Measurements from ENCODE around the gene ENHO. TPM values are rescaled to one million over a fixed set of nuclear protein-coding genes. Genes with fewer than 3 reads are reported as not detected.

ENHO gene
- polyA plus RNA-seq, 3 donors, result 2.3 to 3.2 (median 2.7) TPM

DNA sequence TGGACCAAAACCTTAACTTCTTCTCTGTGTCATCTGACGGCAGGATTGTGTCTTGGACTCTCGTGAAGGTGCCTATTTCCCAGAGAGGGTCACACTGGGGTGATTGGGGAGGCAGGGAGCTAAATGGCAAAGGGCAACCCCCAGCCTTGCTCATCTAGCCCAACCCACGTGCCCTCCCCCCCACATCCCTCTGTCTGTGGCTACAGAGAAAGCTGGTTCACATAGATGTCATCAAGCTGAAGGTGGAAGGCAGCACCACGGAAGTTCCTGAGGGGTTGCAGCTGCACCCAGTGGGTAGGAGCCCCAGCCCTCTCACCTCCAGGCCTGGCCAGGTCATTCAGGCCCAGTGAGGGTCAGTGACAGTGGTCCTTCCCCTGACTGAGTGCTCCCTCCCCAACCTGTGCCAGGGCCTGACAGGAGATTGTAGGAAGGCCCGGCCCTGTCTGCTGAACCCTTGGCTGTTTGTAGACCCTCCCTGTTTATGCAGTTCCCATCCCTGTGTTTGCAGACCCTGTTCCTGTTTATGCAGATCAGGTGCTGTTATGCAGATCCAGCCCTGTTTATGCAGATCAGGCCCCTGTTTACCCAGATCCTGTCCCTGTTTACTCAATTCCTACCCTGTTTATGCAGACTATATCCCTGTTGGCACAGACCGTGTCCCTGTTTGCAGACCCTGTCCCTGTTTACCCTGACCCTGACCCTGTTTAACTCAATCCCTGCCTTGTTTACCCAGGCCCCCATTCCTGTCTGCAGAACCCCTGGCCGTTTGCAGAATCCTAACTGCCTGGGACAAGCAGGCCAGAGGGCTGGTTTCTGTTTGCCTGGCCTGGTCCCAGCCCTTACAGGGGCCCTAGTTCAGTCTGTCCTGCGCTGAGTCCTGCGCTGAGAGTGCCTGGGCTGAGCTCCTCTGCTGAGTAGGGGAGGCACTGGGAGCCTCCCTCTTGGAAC lies 10.4 kb downstream of the ENHO start:
- no peak for DNase-seq
- 82% methylated on average over 5 of the region's 9 CpGs for WGBS (ENCODE audit: insufficient coverage)
- H3K79me2 ChIP-seq (ENCODE audit: insufficient read depth, low read length), result no peaks in the 10 kb centered on the region
- intact Hi-C loops (cut with micrococcal nuclease), result no loop called here
- no peaks in the 10 kb centered on the region for H3K9me3 Mint-ChIP-seq
- no peak for TF ChIP-seq CTCF (IDR thresholded peaks at IDR 0.05)
- peaks cover 2 to 14% (median 6%) of the 10 kb centered on the region in 3 donors for H3K27me3 Mint-ChIP-seq (ENCODE audit: low read depth in 3 of 3)
- H2AFZ ChIP-seq (ENCODE audit: insufficient read depth, low read depth, low read length, poor library complexity, severe bottlenecking), result no peak overlapping the region
- no peaks in the 10 kb centered on the region for H3K36me3 ChIP-seq (replicated peaks in 1 of 2; ENCODE audit: control insufficient read depth in 1 of 2, insufficient read depth in 2 of 2, low read length in 2 of 2)
- H3K4me2 ChIP-seq (replicated peaks; ENCODE audit: extremely low read depth, low read length, poor library complexity, severe bottlenecking), result no peak overlapping the region
- H3K4me1 Mint-ChIP-seq, result peaks cover 3% of the 10 kb centered on the region
- peaks cover under 1 to 3% of the 10 kb centered on the region in 2 donors for H3K4me1 ChIP-seq (ENCODE audit: control insufficient read depth in 1 of 2, insufficient read depth in 2 of 2, low read length in 2 of 2)
- H3K9me3 ChIP-seq (replicated peaks in 1 of 2; ENCODE audit: control insufficient read depth in 1 of 2, insufficient read depth in 1 of 2, low read length in 2 of 2), result no peaks in the 10 kb centered on the region
- H4K20me1 ChIP-seq (ENCODE audit: insufficient read depth, low read length), result no peaks in the 10 kb centered on the region
- no peaks in the 10 kb centered on the region for H3K36me3 Mint-ChIP-seq
- H3K27me3 ChIP-seq (ENCODE audit: control insufficient read depth in 2 of 2, insufficient read depth in 2 of 2, low read length in 2 of 2), result no peaks in the 10 kb centered on the region
- peak overlapping the region in 2 of 7 donors; percentile 2 to 35 for H3K27ac Mint-ChIP-seq
- H3K4me3 ChIP-seq (replicated peaks in 1 of 3; ENCODE audit: low read depth in 2 of 3, low read length in 3 of 3), result no peak overlapping the region
- no peak overlapping the region for H3K4me3 Mint-ChIP-seq
- H3K27ac ChIP-seq (ENCODE audit: low read depth in 1 of 2, low read length in 2 of 2), result no peak overlapping the region
- H3K9ac ChIP-seq (ENCODE audit: insufficient read depth, low read length, poor library complexity, severe bottlenecking), result no peak overlapping the region

GRCh38 chr9:34510497-34511468 lies 12.0 kb downstream of the ENHO start:
- H3K4me2 ChIP-seq (replicated peaks; ENCODE audit: extremely low read depth, low read length, poor library complexity, severe bottlenecking), result no peak overlapping the region
- Mint-ChIP-seq H3K36me3 (no peaks in the 10 kb centered on the region), H3K4me1 (no peaks in the 10 kb centered on the region), H3K27me3 (ENCODE audit: low read depth in 3 of 3) (peaks cover 2 to 10% (median 3%) of the 10 kb centered on the region in 3 donors), H3K27ac (no peak overlapping the region), H3K9me3 (no peaks in the 10 kb centered on the region), H3K4me3 (no peak overlapping the region)
- no peak overlapping the region for H3K27ac ChIP-seq (ENCODE audit: low read depth in 1 of 2, low read length in 2 of 2)
- no peak overlapping the region for H2AFZ ChIP-seq (ENCODE audit: insufficient read depth, low read depth, low read length, poor library complexity, severe bottlenecking)
- no peaks in the 10 kb centered on the region for H3K27me3 ChIP-seq (ENCODE audit: control insufficient read depth in 2 of 2, insufficient read depth in 2 of 2, low read length in 2 of 2)
- H3K36me3 ChIP-seq (replicated peaks in 1 of 2; ENCODE audit: control insufficient read depth in 1 of 2, insufficient read depth in 2 of 2, low read length in 2 of 2), result no peaks in the 10 kb centered on the region
- no peak for TF ChIP-seq CTCF (IDR thresholded peaks at IDR 0.05)
- no peaks in the 10 kb centered on the region for H4K20me1 ChIP-seq (ENCODE audit: insufficient read depth, low read length)
- no peak for DNase-seq
- H3K4me1 ChIP-seq (ENCODE audit: control insufficient read depth in 1 of 2, insufficient read depth in 2 of 2, low read length in 2 of 2), result no peaks in the 10 kb centered on the region
- no peaks in the 10 kb centered on the region for H3K9me3 ChIP-seq (replicated peaks in 1 of 2; ENCODE audit: control insufficient read depth in 1 of 2, insufficient read depth in 1 of 2, low read length in 2 of 2)
- 90% methylated on average over 10 of the region's 13 CpGs for WGBS (ENCODE audit: insufficient coverage)
- no peak overlapping the region for H3K9ac ChIP-seq (ENCODE audit: insufficient read depth, low read length, poor library complexity, severe bottlenecking)
- H3K79me2 ChIP-seq (ENCODE audit: insufficient read depth, low read length), result no peaks in the 10 kb centered on the region
- intact Hi-C loops (cut with micrococcal nuclease), result no loop called here
- no peak overlapping the region for H3K4me3 ChIP-seq (replicated peaks in 1 of 3; ENCODE audit: low read depth in 2 of 3, low read length in 3 of 3)

All from CD14-positive monocyte (primary cell).